ENCODE data around the gene CTNND2. TPM values are rescaled to one million over a fixed set of nuclear protein-coding genes. Genes with fewer than 3 reads are reported as not detected.

The CTNND2 gene
- polyA plus RNA-seq, 1 donor = 2.8 TPM

- Histone ChIP-seq H3K9me3 (ENCODE audit: control insufficient read depth, low read depth, low read length) (no peaks in the 10 kb centered on the region), H3K4me1 (ENCODE audit: control insufficient read depth, insufficient read depth, low read length) (no peaks in the 10 kb centered on the region), H3K36me3 (ENCODE audit: control insufficient read depth, insufficient read depth, low read length) (no peaks in the 10 kb centered on the region), H3K27ac (ENCODE audit: low read length) (no peak overlapping the region), H3K4me3 (ENCODE audit: low read length) (no peak overlapping the region), H3K27me3 (ENCODE audit: control insufficient read depth, insufficient read depth, low read length) (no peaks in the 10 kb centered on the region)
- WGBS (ENCODE audit: insufficient coverage, low lambda C conversion rate) = 100% methylated on average over 1 of the region's 1 CpG
- DNase-seq = no peak
Measured at GRCh38 chr5:11791792-11792191, 112.5 kb downstream of the CTNND2 start.

GRCh38 chr5:11790201-11790600, 114.0 kb downstream of the CTNND2 start:
- DNase-seq = no peak
- H3K36me3 ChIP-seq (ENCODE audit: control insufficient read depth, insufficient read depth, low read length) = no peaks in the 10 kb centered on the region
- no peaks in the 10 kb centered on the region for H3K4me1 ChIP-seq (ENCODE audit: control insufficient read depth, insufficient read depth, low read length)
- H3K27ac ChIP-seq (ENCODE audit: low read length) = no peak overlapping the region
- no peaks in the 10 kb centered on the region for H3K9me3 ChIP-seq (ENCODE audit: control insufficient read depth, low read depth, low read length)
- no CpG with 5 or more reads among the region's 2 CpGs for WGBS (ENCODE audit: insufficient coverage, low lambda C conversion rate)
- H3K27me3 ChIP-seq (ENCODE audit: control insufficient read depth, insufficient read depth, low read length) = no peaks in the 10 kb centered on the region
- no peak overlapping the region for H3K4me3 ChIP-seq (ENCODE audit: low read length)

DNA sequence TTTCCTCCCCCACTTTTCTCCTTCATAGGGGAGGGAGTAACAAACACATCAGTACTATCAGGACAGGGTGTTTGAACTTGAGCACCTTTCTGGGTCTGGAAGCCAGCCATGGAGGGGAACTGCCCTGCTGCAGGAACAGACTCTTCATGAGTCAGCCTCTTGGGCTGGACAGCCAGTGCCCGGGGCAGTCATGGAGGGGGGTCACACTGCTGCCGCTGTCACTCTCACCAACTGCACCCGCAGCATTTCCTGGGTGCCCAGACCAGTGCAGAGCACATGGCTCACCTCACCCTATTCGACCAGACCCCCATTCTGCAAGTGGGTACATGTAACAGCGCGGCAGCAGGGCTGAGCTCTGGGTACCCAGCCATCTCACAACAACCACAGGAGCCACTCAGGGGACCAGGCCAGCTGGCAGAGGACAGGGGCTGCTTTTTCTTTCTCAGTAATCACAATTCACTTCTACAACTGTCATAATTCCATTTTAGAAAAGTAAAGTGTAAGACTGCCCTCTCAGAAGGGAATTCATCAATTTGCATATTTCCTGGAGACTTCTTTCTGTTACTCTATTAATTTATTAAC, 118.4 kb downstream of the CTNND2 start:
- Histone ChIP-seq H3K4me1 (ENCODE audit: control insufficient read depth, insufficient read depth, low read length) (no peaks in the 10 kb centered on the region), H3K9me3 (ENCODE audit: control insufficient read depth, low read depth, low read length) (no peaks in the 10 kb centered on the region), H3K36me3 (ENCODE audit: control insufficient read depth, insufficient read depth, low read length) (no peaks in the 10 kb centered on the region), H3K4me3 (ENCODE audit: low read length) (no peak overlapping the region), H3K27me3 (ENCODE audit: control insufficient read depth, insufficient read depth, low read length) (no peaks in the 10 kb centered on the region), H3K27ac (ENCODE audit: low read length) (no peak overlapping the region)
- DNase-seq = no peak
- WGBS (ENCODE audit: insufficient coverage, low lambda C conversion rate) = no CpG with 5 or more reads among the region's 6 CpGs

DNA sequence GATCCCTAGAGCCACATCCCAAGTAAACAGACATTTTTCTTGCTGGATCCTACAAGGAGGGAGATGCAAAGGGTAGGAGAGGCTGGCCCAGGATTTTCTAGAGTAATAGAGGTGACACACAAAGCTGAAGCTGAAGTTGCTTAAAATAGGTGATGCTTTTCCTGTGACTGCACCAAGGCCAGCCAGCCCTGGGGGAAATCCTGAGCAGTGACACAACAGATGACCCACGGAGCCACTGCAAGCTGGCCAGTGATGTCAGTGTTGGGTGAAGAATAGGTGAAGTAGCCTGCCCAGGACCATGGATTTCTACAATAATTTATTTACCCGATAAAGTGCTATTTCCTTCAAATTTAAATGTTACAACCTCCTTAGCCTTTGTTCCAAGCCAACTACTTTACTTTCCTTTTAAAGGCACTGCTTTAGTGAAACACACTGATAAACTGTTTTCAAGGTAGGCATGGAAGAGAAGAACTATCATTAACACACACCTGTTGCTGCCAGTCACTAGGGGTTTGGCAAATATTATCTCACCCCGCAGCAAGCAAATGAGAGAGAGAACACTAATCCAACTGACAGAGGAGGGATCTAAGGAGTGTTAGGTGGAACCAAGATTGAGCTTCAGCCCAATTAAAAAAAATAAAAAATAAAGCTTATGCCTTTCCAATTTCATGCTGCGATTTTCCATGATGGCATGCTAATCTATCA, 123.5 kb downstream of the CTNND2 start:
- Histone ChIP-seq H3K9me3 (ENCODE audit: control insufficient read depth, low read depth, low read length) (no peaks in the 10 kb centered on the region), H3K27ac (ENCODE audit: low read length) (no peak overlapping the region), H3K27me3 (ENCODE audit: control insufficient read depth, insufficient read depth, low read length) (no peaks in the 10 kb centered on the region), H3K4me1 (ENCODE audit: control insufficient read depth, insufficient read depth, low read length) (no peaks in the 10 kb centered on the region), H3K36me3 (ENCODE audit: control insufficient read depth, insufficient read depth, low read length) (no peaks in the 10 kb centered on the region), H3K4me3 (ENCODE audit: low read length) (no peak overlapping the region)
- DNase-seq = no peak
- WGBS (ENCODE audit: insufficient coverage, low lambda C conversion rate) = 100% methylated on average over 2 of the region's 4 CpGs

DNA sequence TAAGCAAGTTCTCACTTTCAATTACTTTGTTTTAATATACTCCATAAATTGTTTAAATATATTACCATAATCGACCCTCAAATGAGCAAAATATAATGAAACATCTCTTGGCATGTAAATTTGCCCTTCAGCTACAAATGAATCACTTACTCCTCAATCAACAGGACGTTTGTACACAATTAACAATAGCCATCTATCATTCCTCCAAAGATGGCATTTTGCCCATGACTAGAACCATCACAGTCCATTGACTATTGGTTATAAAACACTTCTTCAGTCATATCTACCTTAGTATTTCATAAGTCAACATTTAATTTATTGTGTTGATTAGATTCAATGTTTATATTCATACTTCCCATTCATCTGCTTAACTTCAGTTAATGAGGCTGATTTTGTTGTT, 127.2 kb downstream of the CTNND2 start:
- WGBS (ENCODE audit: insufficient coverage, low lambda C conversion rate) = 71% methylated on average over 1 of the region's 2 CpGs
- Histone ChIP-seq H3K4me1 (ENCODE audit: control insufficient read depth, insufficient read depth, low read length) (no peaks in the 10 kb centered on the region), H3K27me3 (ENCODE audit: control insufficient read depth, insufficient read depth, low read length) (no peaks in the 10 kb centered on the region), H3K27ac (ENCODE audit: low read length) (no peak overlapping the region), H3K36me3 (ENCODE audit: control insufficient read depth, insufficient read depth, low read length) (no peaks in the 10 kb centered on the region), H3K4me3 (ENCODE audit: low read length) (no peak overlapping the region), H3K9me3 (ENCODE audit: control insufficient read depth, low read depth, low read length) (no peaks in the 10 kb centered on the region)
- no peak for DNase-seq

- 100% methylated on average over 1 of the region's 2 CpGs for WGBS (ENCODE audit: insufficient coverage, low lambda C conversion rate)
- Histone ChIP-seq H3K27ac (ENCODE audit: low read length) (no peak overlapping the region), H3K36me3 (ENCODE audit: control insufficient read depth, insufficient read depth, low read length) (no peaks in the 10 kb centered on the region), H3K4me1 (ENCODE audit: control insufficient read depth, insufficient read depth, low read length) (no peaks in the 10 kb centered on the region), H3K27me3 (ENCODE audit: control insufficient read depth, insufficient read depth, low read length) (no peaks in the 10 kb centered on the region), H3K4me3 (ENCODE audit: low read length) (no peak overlapping the region), H3K9me3 (ENCODE audit: control insufficient read depth, low read depth, low read length) (no peaks in the 10 kb centered on the region)
- DNase-seq = no peak
Measured at GRCh38 chr5:11770310-11770709, 133.9 kb downstream of the CTNND2 start.

DNA sequence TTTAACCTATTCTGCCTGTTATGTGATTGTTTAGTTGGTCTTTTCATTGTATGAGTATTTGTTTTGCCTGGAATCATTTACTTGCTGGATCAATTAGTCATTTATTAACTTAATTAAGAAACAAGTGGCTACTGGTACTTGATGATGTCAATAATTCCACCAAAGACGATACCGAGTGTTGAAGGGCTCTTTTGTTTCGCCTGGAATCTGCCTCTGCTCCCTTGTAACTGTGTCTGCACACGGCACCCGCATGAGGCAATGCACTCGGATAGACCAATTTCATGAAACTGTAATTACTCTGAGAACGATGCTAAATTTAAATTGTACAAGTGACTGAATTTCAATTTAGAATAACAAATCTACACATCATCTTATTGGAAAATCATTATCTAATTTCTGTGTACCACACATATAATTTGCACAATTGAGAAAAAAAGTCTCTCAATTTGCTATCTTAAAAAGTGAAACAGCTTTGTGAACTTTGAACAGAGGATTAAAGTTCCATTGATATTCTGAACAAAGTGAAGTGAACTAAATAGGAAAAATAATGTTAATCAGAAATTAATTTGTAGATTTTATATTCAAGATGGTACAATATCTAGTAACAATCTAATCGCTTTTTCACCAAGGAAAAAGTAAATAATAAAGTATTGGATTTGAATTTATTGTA, 143.2 kb downstream of the CTNND2 start:
- Histone ChIP-seq H3K4me3 (ENCODE audit: low read length) (no peak overlapping the region), H3K9me3 (ENCODE audit: control insufficient read depth, low read depth, low read length) (no peaks in the 10 kb centered on the region), H3K27ac (ENCODE audit: low read length) (no peak overlapping the region), H3K27me3 (ENCODE audit: control insufficient read depth, insufficient read depth, low read length) (no peaks in the 10 kb centered on the region), H3K4me1 (ENCODE audit: control insufficient read depth, insufficient read depth, low read length) (no peaks in the 10 kb centered on the region), H3K36me3 (ENCODE audit: control insufficient read depth, insufficient read depth, low read length) (no peaks in the 10 kb centered on the region)
- 100% methylated on average over 1 of the region's 8 CpGs for WGBS (ENCODE audit: insufficient coverage, low lambda C conversion rate)
- no peak for DNase-seq

DNA sequence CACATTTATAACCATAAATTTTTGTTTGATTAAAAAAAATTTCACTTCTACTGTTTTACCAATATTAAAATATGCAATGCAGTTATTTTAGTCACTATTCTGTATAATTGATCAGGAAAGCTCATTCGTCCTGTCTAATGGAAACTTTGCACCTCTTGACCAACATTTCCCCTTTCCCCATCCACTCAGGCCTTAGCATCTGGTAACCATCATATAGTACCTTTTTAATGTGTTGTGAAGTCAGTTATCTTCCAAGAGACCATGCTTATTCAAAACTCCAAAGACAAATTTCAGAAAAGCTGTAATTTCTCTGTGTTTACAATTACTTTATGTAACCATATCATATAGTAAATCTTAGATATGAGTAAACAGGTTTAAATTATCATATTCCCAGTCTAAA, 145.9 kb downstream of the CTNND2 start:
- H3K9me3 ChIP-seq (ENCODE audit: control insufficient read depth, low read depth, low read length) = no peaks in the 10 kb centered on the region
- no peak overlapping the region for H3K27ac ChIP-seq (ENCODE audit: low read length)
- DNase-seq = no peak
- WGBS (ENCODE audit: insufficient coverage, low lambda C conversion rate) = 89% methylated on average over 1 of the region's 1 CpG
- H3K4me1 ChIP-seq (ENCODE audit: control insufficient read depth, insufficient read depth, low read length) = no peaks in the 10 kb centered on the region
- H3K27me3 ChIP-seq (ENCODE audit: control insufficient read depth, insufficient read depth, low read length) = no peaks in the 10 kb centered on the region
- no peaks in the 10 kb centered on the region for H3K36me3 ChIP-seq (ENCODE audit: control insufficient read depth, insufficient read depth, low read length)
- H3K4me3 ChIP-seq (ENCODE audit: low read length) = no peak overlapping the region

- Histone ChIP-seq H3K27me3 (ENCODE audit: control insufficient read depth, insufficient read depth, low read length) (no peaks in the 10 kb centered on the region), H3K4me3 (ENCODE audit: low read length) (no peak overlapping the region), H3K36me3 (ENCODE audit: control insufficient read depth, insufficient read depth, low read length) (no peaks in the 10 kb centered on the region), H3K27ac (ENCODE audit: low read length) (no peak overlapping the region), H3K9me3 (ENCODE audit: control insufficient read depth, low read depth, low read length) (no peaks in the 10 kb centered on the region), H3K4me1 (ENCODE audit: control insufficient read depth, insufficient read depth, low read length) (no peaks in the 10 kb centered on the region)
- WGBS (ENCODE audit: insufficient coverage, low lambda C conversion rate) = 90% methylated on average over 1 of the region's 1 CpG
- no peak for DNase-seq
Measured at GRCh38 chr5:11757661-11758060, 146.6 kb downstream of the CTNND2 start.

DNA sequence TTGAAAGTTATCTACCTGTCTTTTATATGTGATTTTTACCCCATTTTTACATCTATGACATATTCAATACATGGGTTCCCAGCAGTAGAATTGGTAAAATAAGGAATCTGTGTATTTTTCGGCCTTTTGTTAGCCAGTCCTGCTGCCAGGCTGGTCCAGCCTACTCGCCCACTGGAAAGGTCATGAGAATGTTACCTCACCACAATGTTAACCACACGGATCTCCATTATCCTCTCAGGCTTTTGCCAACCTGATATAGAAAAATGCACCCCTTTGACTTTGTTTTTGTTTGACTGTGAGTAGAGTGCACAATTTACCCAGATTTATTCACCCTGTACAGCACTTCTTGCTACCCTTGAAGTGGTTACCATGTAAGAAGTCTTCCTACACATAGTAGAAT, 167.2 kb downstream of the CTNND2 start:
- whole genome bisulfite sequencing (ENCODE audit: insufficient coverage, low lambda C conversion rate) = 100% methylated on average over 1 of the region's 3 CpGs
- Histone ChIP-seq H3K36me3 (ENCODE audit: control insufficient read depth, insufficient read depth, low read length) (no peaks in the 10 kb centered on the region), H3K4me1 (ENCODE audit: control insufficient read depth, insufficient read depth, low read length) (no peaks in the 10 kb centered on the region), H3K4me3 (ENCODE audit: low read length) (no peak overlapping the region), H3K9me3 (ENCODE audit: control insufficient read depth, low read depth, low read length) (no peaks in the 10 kb centered on the region), H3K27ac (ENCODE audit: low read length) (no peak overlapping the region), H3K27me3 (ENCODE audit: control insufficient read depth, insufficient read depth, low read length) (no peaks in the 10 kb centered on the region)
- no peak for DNase-seq

Data from large intestine (tissue), 3 donors.